ENCODE data around the gene MCF2L2.

MCF2L2 gene

GRCh38 chr3:183265834-183266417 lies 162.5 kb downstream of the MCF2L2 start:
- no peak for DNase-seq (ENCODE audit: low spot score)

DNA sequence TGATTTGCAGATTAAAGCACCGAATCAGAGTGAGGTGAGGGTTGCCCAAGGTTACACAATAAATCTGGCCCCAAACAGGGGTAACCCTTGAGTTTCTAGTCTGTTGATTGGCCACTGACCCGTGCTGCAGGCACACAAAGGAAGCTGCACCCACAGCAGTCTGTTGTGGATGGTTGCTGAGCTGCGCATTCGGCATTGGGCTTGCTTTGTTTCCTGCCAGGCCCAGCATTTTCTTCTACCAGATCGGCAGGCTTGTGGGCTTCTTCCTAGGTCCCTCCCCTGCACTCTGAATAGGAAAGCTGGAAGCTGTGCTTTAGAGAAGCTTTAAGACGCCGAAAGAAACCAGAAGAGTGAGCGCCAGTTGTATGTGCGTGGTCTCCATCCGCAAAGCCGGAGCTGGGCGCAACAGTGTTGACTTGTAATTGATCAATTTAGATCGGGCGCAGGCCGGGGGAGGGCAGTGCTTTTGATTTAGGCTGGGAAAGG lies 163.2 kb downstream of the MCF2L2 start:
- no peak for DNase-seq (ENCODE audit: low spot score)

DNA sequence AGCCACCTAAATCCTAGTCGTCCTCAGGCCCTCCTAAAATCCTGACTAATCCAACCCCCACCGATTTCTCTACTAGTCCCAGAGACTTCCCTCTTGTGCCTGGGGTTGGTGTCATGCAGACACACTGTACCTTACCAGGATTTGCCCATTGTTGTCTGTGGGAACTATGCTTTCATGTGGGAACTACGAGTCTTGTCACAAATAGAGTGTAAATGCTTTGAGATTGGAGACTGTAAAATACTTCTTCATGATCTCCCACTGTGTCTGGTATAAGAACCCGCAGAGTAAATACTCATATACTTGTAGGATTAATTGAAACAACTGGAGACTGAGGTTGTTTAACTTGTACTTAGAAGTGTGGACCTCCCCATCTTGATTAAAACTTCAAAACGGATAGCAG lies 164.2 kb downstream of the MCF2L2 start:
- no peak for DNase-seq (ENCODE audit: low spot score)

DNA sequence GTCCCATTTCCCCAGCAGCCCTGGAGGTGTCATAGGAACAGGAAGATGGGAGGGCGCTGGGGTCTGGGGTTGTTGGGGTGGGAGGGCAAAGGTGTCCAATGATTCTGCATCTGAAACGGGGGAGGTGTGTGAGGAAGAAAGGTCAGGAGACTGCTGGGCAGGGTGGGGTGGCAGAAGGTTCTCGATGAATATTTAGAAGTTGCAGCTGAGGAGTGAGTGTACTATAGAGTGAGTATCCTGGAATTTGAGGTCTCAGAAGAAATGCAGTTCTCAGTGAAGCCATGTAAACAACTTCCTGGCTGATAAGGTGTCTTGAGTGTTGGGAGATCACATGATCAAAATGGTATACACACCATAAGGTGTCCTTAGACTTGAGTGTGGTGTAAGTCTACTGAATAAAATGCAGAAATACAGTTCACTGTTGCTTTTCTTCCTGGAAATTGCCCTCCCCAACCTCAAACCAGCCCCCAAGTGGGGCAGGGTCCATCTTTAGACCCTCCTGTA lies 165.5 kb downstream of the MCF2L2 start:
- no peak for DNase-seq (ENCODE audit: low spot score)

- DNase-seq (ENCODE audit: low spot score), result no peak
These were observed 167.2 kb downstream of the MCF2L2 start for GRCh38 chr3:183261151-183261724.

DNA sequence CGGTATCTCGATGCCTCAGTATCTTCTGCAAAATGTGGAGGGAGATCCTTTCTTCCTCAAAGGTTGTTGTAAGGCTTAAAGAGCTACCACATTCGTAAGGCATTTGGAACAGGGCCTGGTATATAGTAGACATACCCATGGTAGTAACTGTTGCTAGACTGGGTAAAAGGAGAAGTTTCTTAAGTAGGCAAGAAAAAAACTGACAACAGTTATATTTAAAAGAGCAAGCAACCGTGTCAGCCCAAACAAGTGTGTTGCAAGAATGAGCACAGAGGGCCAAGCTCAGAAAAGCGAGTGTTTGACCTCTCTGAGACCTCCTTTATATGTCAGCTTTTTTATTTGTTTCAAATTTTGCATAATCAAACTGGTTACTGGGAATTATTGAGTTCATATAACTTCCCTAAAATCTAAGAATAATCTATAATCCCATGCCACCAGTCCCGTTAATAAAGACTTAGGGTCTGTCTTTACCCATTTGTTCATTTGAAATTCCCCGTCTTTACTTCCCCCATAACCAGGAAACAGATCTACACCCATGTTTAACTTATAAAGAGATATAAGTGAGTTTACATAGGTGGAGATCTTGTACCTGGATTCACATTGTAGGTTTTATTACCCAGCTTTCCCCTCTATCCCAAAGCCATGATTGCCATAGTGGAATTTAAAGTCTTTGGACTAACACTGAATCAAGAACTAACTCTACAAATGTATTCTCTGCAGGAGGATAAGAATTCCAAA lies 168.1 kb downstream of the MCF2L2 start:
- no peak for DNase-seq (ENCODE audit: low spot score)

DNA sequence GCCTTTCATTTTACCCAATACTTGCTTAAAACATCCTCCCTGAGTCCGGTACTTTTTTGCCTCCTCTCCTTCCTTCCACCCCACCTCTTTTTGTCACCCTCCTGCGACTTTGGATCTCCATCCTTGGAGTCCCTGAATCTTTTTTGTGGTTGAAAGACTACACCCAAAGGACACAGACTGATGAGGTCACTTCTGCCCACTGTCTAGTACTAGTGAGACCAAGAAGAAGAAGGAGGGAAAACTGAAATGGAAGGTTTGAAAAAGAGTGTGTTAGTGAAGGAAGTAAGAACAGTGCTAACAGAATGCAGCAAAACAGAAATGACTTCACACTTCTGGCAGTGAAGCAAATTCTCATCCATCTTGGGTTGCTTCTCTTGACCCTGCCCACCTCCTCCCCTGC lies 168.8 kb downstream of the MCF2L2 start:
- no peak for DNase-seq (ENCODE audit: low spot score)

DNA sequence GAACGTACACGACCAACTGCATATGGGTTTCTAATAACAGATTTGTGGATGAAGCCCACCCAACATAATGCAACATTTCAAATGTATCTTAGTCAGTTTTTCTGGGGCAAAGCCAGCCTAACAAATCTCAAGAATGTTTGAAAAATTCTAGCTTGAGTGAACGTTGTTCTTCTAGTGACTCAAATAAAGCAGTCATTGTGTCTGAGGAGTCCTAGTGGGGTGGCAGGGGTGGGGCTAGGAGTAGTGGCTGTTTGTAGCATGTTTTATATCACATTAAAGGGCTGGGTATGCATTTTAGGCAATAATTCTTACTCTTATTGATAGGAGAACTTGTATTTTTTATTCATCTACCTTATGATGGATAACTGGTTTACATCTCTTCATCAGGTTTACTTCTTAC lies 169.3 kb downstream of the MCF2L2 start:
- DNase-seq (ENCODE audit: low spot score), result no peak

DNA sequence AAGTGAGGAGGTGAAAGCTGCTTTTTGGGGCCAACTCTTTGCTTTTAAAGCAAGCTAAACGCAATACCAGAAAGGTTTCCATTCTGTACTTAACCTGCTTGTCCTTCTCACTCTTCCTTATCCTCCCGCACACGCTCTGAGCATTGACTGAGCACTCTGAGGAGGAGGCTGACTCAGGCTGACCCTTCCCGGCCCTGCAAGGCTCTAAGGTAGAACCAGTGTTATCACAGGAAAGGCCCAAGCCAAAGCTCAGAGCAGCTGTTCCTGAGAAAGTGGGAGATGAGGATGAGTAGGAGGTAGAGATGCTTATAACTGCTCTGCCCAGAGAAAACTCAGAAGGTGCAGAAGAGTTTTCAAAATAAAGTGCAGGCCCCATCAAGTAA lies 173.1 kb downstream of the MCF2L2 start:
- no peak for DNase-seq (ENCODE audit: low spot score)

DNA sequence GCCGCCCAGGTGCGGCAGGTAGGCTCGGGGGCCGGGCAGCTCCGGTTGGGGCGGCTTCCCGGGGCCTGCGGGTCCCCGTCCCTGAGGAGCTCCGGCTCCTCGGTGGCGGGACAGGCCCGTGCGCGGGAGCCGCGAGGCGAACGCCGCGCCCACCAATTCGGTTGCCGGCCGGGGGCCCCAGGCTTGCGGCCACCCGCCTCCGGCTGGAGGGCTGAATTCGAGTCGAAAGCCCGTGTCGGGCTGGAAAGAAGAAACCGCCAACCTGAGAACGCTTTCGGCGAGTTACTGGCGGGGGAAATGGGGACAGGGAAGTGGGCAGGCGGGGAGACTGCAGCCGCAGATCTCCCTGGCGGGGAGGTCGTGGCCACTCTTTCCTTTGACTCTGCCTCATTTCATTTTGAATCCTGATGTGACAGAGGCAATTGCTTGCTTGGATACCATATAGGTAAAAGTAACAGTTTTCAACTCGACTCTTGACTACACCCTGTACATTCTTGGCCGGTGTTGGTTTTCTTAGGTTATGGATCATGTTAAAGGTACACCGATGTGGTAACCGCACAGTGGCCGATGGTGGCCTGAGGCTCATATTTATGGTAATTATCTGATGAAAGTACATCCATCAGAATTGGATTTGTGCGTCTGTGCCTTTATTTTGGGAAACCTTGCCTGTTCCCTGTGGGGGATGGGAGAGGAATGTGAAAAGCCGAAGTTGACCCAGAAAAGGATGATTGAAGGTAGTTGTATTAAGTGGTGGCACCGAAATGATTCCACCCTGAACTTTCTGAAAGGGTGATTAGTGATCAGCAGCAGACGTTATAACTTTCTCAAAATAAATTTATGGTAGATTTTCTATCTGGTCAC lies 173.7 kb downstream of the MCF2L2 start:
- DNase-seq (ENCODE audit: low spot score), result no peak

- peak; percentile 8 for DNase-seq (ENCODE audit: low spot score)
These were observed 174.6 kb downstream of the MCF2L2 start for GRCh38 chr3:183253528-183254486.

- DNase-seq (ENCODE audit: low spot score), result peak; percentile 9
These were observed 175.4 kb downstream of the MCF2L2 start, which contains the start of gene B3GNT5 for GRCh38 chr3:183252973-183253527. Gene B3GNT5, plus strand, starts transcription at chr3:183253253. Its CDS starts 16,546 bp downstream, at chr3:183269799.

- DNase-seq (ENCODE audit: low spot score), result no peak
These were observed 176.2 kb downstream of the MCF2L2 start for GRCh38 chr3:183252118-183252782.

DNA sequence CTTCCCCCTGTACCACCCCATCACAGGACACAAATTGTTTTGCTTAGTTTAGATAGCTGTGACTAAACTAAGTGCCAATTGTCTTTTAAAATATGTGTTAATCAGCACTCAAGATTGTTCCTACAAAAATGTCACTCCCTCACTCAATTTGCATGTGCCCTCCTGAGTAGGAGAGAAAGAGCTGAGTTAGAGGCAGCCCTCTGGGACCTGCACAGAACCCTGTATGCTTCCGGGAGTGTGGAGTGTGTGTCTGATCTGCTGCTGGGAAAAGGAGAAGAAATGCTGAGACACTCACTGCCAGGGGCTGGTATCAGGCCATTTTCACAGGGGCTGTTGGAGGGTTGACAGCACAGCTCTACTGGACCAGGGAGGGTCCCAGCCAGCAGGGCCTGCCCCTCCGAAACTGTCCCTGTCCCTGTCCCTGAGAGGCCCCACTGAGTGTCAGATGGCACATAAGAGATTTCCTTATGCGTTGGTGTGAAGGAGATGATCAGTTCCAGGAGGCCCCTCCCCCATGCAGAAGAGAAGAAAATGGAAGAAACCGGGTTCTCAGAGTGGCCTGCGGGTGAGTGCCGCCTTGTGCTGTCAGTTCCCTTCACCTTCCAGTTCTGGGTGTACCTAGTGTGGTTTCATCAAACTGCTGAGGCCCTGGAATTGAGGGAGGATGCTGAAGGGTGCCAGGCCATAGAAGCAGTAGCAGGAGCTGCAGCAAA lies 179.3 kb downstream of the MCF2L2 start:
- DNase-seq (ENCODE audit: low spot score), result no peak

DNA sequence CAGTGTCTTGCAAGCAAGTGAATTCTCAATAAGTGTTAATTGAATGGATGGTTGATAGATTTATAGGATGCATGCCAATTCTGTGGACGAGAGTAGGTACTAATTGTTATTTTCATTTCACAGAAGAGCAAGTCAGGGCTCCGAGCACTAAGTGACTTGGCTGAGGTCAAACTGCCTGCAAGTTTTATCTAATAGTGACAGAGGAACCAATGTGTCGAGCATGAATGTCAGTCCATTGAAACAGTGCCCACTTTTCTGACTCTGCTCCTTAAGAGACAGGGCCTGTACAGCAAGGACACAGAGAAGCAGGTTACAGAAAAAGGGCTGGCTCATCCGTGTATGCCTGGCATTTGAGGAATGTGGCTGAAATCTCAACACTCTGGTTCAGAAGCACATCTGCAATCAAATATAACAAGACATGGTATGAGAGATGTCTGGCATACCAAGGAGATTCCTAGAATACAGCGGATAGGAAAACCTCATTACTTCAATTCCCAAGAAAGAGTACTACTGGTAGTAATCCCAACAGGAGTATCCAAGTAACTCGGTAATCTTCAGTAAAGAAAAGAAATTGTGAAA lies 181.3 kb downstream of the MCF2L2 start:
- no peak for DNase-seq (ENCODE audit: low spot score)

GRCh38 chr3:183244981-183245476 lies 183.4 kb downstream of the MCF2L2 start:
- DNase-seq (ENCODE audit: low spot score), result no peak

DNA sequence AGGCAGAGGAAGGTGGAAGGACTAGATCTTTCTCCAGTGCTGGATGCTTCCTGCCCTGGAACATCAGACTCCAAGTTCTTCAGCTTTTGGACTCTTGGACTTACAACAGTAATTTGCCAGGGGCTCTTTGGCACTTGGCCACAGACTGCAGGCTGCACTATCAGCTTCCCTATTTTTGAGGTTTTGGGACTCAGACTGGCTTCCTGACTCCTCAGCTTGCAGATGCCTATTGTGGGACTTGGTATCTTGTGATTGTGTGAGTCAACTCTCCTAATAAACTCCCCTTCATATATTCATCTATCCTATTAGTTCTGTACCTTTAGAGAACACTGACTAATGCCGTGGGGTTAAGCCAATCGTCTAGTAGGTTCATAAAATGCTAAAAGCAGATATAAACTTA lies 184.2 kb downstream of the MCF2L2 start:
- DNase-seq (ENCODE audit: low spot score), result no peak

- no peak for DNase-seq (ENCODE audit: low spot score)
These were observed 186.0 kb downstream of the MCF2L2 start for GRCh38 chr3:183242431-183242830.

DNA sequence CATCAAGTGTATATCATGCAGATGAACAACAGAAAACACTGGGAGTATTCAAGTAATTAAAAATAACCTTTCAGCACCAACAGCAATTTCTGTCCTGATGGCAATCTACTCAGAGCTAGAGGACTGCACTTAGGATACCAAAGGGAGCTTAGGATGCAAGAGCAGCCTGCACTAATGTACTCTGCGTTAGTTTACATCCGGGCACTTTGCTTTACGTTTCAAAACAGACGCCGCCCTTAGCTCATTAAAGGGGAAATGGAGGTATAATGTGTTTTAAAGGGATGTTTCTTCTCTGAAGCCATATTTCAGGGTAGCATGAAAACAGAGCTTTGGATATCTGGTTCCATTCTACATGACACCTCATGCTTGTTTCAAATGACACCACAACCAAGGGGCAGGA lies 189.4 kb downstream of the MCF2L2 start:
- no peak for DNase-seq (ENCODE audit: low spot score)

Data from hepatic stellate cell (primary cell).